NCI-H2029 (cell line): ENCODE results near the gene SMIM32.

ENCODE experiments used
- DNase-seq: peaks from one replicate; lab custom pipeline; 2025; lab: John Stamatoyannopoulos, UW

SMIM32 gene

GRCh38 chr5:136207631-136208030, 14.7 kb upstream of the SMIM32 start:
- DNase-seq, result no peak

DNA sequence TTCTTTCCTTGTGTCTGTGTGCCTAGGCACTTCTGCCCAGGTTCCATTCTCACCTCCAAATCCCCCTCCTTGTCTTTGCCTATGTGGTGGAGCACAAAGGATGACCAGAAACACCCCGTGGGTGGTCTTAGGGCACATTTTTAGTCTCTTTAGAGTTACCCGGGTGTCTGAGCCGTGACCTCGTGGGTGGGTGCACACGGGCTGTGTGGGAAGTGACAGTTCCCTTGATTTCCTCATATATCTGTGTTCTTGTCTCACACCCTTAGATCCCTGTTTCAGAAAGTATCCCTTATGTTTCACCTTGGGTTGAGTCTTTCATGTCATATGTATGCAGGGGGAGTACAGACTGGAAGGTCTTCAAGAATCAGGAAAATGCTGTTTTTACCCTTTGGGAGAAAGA, 13.4 kb upstream of the SMIM32 start:
- DNase-seq, result no peak

DNA sequence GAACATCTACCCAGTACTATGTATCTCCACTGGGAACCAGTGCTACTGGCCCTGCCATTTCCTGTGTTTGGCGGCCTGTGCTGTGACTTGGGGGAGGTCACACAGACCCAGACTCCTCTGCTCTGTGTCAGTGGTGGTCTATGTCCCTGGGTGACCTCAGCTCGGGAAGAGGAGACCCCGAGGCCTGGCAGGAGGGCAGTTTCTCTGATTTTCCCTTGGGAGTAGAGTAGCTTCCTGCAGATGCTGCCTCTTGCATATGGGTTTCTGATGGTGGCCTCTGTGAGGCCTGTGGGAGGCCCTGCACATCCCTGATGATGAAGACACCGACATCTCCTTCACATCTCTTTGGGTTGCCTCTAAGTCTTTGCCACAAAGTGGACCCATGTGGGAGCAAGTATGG, 13.0 kb upstream of the SMIM32 start:
- no peak for DNase-seq

GRCh38 chr5:136205061-136205702, 12.2 kb upstream of the SMIM32 start:
- DNase-seq, result no peak

- no peak for DNase-seq
Measured at GRCh38 chr5:136203303-136203922, 10.5 kb upstream of the SMIM32 start.

DNA sequence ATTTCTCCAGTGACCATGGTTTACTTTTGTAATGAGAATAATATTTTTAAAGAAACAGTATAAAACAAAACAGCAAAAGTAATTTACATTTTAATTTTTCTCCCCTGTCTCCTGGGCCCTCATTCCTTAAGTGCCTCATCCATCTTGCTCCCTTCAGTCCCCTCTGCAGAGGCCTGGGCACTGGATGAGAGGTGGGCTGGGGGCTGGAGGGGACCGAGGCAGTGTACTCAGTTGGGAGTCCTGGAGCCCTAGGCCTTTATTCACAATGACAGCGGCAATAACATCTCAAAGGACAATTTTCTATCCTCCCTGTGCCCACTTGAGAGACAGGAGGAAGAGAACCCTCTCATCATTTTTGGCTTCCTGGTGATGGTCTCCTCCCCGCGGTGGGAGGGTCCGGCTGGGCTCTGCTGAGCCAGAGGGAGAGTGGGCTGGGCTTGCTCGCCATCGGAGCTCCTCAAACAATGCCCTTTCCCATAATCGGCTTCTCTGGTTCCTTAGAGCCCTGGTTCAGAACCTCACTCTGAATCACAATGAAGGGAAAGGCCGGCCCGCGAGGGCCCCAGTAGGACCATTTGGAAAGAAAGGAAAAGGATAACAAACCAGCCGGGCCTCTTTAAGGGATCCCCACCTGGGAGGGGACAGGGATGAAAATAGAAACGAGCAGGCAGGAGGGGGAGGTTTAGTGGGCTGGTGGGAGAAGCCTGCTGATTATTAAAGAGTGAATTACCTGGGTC, 9.7 kb upstream of the SMIM32 start:
- no peak for DNase-seq

DNA sequence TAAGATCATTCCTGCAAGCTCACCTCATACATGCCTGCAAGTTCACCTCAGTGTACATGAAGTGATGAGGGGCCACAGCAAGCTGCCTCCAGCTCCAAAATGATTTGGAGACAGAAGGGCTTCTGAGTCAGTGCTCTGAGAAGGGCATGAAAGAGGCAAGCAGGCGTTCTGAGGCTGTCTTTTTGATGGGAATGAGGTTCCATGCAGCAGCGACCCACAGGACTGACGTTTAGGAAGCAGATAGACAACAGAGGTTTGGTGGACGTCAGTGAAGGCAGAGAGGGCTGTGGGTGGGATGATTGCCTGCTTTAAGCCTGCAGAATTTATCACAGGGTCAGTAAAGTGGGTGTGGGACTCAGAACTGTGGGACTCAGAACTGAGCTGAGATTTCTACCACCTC, 8.9 kb upstream of the SMIM32 start:
- DNase-seq, result no peak

GRCh38 chr5:136200761-136201160, 7.8 kb upstream of the SMIM32 start:
- no peak for DNase-seq

- no peak for DNase-seq
Measured at GRCh38 chr5:136200130-136200529, 7.2 kb upstream of the SMIM32 start.

DNA sequence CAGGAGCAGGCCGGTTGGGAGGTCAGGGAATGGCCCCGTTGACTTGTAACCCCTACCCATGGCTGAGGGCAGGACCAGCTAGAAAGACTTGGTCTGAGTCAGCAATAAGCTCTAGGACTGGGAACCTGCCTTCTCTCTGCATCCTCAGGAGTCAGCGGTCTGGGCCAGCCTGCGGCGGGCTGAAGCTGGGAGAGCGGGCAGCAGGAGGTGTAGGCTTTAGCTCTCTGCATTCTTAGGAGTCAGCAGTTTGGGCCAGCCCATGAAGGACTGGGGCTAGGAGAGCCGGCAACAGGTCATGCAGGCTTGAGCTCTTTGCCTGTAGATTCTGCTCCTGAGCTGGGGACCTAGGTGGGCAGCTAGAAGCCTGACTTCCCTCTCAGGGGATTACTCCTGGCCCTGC, 6.4 kb upstream of the SMIM32 start:
- DNase-seq, result no peak

DNA sequence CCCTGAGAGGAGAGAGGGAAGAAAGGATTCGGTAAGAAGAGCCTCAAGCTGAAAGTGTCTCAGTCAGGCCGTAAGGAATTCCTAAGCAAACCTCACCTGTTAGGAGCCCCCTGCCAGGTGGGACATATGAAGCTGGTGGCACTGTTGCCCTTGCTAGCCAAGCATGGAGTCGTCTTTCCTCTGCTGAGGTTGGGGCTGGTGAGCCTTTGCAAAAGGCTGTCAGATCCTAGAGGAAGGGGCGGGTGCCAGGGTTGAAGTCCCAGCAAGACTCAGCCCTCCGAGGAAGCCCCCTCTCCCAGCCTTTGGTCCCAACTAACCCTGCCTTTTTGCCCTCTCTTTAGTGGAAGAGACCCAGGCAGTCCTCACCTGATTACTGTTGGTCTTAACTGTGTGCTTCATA, 5.5 kb upstream of the SMIM32 start:
- DNase-seq, result no peak

GRCh38 chr5:136197462-136198142, 4.6 kb upstream of the SMIM32 start:
- DNase-seq, result no peak

DNA sequence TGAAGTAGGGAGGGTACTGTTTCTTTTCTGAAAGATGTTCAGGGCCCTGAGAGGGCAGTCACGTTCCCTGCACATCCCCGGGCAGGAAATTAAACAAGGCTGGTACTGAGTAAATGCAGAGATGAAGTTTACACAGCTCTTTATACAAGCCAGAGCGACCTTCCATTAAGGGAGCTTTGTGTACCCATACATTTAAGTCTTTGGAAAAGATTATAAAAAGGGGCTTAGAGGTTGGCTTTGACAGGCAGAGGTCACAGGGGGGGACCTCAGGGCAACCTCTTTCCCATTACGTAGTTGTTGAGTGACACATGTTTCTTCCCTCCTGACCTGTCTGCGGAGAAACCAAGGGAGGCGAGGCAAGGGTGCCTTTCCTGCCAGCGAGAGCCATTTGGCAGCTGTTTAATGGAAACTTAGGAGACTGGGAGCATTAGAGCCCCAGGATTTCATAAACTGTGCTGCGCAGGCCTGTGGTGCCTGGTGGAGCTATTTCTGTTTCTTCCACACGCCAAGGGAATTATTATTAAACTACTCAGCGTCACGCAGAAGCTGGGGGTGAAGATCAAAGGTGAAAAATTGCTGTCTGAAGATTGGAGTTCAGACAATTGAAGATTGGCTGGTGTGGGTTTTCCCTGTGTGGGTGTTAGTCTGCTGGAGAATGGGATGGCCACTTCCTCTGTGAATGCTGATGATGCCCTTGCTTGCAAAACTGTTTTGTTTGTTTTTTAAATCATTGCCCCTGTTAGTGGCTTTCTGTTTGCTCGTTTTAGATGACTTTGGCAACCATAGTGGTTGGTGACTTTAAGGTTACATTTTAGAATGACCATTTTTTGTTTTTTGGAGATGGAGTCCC, 3.2 kb upstream of the SMIM32 start:
- DNase-seq, result no peak

- no peak for DNase-seq
Measured at GRCh38 chr5:136194576-136194975, 1.6 kb upstream of the SMIM32 start.

- DNase-seq, result no peak
Measured at GRCh38 chr5:136193322-136193935, 467 bp upstream of the SMIM32 start.

- no peak for DNase-seq
Measured at GRCh38 chr5:136192015-136192525, 892 bp downstream of the SMIM32 start.

DNA sequence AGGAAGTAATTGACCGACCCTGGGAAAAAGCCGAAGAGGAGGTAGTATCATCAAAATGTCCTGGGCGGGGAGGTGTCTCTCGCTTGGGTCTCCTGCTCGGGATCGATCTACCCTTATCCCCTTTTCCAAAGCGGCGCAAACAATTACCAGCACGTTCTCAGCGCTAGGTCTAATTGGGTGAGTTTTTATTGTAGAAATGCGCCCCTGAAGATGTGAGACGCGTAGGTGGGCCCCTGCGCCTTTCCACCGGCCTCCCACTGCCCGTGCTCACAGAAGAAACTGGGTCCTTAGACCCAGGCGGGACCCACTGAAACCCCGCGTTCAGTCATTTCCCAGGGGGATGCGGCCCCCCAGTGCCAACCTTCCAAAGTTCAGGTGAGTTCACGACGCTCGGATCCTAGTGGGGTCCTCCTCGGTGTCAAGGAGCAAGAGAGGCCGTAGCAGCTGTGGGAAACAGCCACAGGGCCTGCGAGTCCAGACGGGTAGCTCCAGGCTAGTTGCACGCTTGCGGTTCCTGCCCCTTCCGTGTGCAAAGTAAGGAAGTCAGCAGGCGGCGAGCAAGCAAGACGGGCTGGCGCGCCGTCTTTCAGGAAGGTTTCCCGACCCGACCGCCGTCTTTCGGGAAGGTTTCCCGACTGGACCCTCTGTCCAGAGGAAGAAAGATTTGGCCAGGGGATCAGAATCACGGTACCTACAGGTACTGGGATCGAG, 1.5 kb downstream of the SMIM32 start:
- no peak for DNase-seq

DNA sequence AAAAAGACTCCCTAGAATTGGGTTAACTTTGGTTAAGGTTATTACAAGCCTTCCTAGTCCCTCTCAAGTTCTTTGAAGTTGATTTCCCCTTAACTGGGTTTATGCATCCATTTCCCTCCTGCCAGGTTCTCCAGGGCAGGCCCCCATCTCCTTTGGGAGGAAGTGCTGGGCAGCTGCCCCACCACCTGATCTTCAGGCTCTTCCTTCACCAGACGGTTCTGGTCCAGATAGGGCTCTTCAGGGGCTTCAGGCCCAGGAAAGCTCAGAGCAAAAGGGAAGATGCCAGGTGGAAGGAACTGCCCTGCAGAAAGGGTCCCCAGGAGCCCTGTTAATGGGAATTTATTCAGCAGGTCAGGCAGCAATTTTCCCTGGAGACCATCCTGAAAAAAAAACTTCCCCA, 2.1 kb downstream of the SMIM32 start:
- no peak for DNase-seq

GRCh38 chr5:136190091-136190720, 2.8 kb downstream of the SMIM32 start:
- no peak for DNase-seq

DNA sequence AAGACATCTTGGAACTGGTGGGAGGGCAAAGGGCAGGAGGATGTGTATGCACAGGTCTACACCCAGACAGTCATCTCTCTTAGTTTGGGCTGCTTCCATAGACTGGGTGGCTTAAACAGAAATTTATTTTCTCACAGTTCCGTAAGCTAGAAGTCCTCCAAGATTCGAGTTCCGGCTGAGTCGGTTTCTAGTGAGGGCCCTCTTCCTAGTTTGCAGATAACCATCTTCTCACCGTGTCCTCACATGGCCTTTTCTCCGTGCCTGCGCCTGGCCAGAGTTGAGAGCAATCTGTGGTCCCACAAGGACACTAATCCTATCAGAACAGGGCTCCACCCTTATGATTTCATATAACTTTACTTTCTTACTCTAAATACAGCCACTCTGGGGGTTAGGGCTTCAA, 4.1 kb downstream of the SMIM32 start:
- DNase-seq, result no peak
